Measurements from ENCODE around the gene TNIK. TPM values are rescaled to one million over a fixed set of nuclear protein-coding genes. Genes with fewer than 3 reads are reported as not detected.
"Not testable (repeated sequence)": the region's sequence is repeated elsewhere in the genome, so short reads cannot be mapped to it uniquely, and the experiment has no call there.

TNIK gene
- total and polyA plus RNA-seq, 10 of the 15 experiments (the other 5 are each of a cell fraction or from before 2014, with no cell fraction given) = 13.9 to 74.3 (median 48.2) TPM

DNA sequence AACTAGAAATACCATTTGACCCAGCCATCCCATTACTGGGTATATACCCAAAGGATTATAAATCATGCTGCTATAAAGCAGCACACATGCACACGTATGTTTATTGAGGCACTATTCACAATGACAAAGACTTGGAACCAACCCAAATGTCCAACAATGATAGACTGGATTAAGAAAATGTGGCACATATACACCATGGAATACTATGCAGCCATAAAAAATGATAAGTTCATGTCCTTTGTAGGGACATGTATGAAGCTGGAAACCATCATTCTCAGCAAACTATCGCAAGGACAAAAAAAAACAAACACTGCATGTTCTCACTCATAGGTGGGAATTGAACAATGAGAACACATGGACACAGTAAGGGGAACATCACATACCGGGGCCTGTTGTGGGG, 340.8 kb downstream of the TNIK start:
- not testable (repeated sequence) for FAIRE-seq

GRCh38 chr3:171118993-171119392, 341.2 kb downstream of the TNIK start:
- SMC1A ChIA-PET (ENCODE audit: uncharacterized antibody, unreplicated experiment); intact Hi-C loops (cut with micrococcal nuclease; ENCODE audit: unreplicated experiment); H3K9me3 ChIP-seq (replicated peaks; ENCODE audit: control insufficient read depth, insufficient read depth, low read length); ATAC-seq; H3K79me2 ChIP-seq (ENCODE audit: control insufficient read depth, insufficient read depth, low read length); POLR2A ChIA-PET; DNase-seq (ENCODE audit: low read depth, low spot score); FAIRE-seq; H3K4me1 ChIP-seq (ENCODE audit: control insufficient read depth, insufficient read depth, low read length); H4K20me1 ChIP-seq (ENCODE audit: control insufficient read depth, insufficient read depth); H3K9ac ChIP-seq (ENCODE audit: control insufficient read depth, insufficient read depth, low read length); H3K4me3 ChIP-seq; H2AFZ ChIP-seq (ENCODE audit: control insufficient read depth, low read depth, low read length); CTCF ChIA-PET; RAD21 ChIA-PET (ENCODE audit: unreplicated experiment); in situ Hi-C loops (cut with MboI); H3K27ac ChIP-seq (ENCODE audit: control insufficient read depth, insufficient read depth); BruUV-seq (replicated peaks); H3K27me3 ChIP-seq (replicated peaks in 1 of 2; ENCODE audit: control insufficient read depth in 2 of 2, insufficient read depth in 2 of 2, low read length in 1 of 2); H3K4me2 ChIP-seq (ENCODE audit: control insufficient read depth, insufficient read depth): not testable (repeated sequence)
- WGBS (ENCODE audit: insufficient coverage, insufficient replicate concordance, low lambda C conversion rate, missing lambda C conversion rate) = 93% methylated on average over 3 of the region's 3 CpGs
- peaks cover 14 to 37% of the 10 kb centered on the region in 2 experiments for H3K36me3 ChIP-seq (ENCODE audit: control insufficient read depth in 2 of 2, insufficient read depth in 2 of 2, low read length in 1 of 2)

More for the DNA sequence above, 340.8 kb downstream of the TNIK start:
- WGBS (ENCODE audit: insufficient coverage, insufficient replicate concordance, low lambda C conversion rate, missing lambda C conversion rate) = 97% methylated on average over 2 of the region's 3 CpGs
- RAD21 ChIA-PET (ENCODE audit: unreplicated experiment); H4K20me1 ChIP-seq (ENCODE audit: control insufficient read depth, insufficient read depth); intact Hi-C loops (cut with micrococcal nuclease; ENCODE audit: unreplicated experiment); SMC1A ChIA-PET (ENCODE audit: uncharacterized antibody, unreplicated experiment); H3K27ac ChIP-seq (ENCODE audit: control insufficient read depth, insufficient read depth); ATAC-seq; H3K27me3 ChIP-seq (replicated peaks in 1 of 2; ENCODE audit: control insufficient read depth in 2 of 2, insufficient read depth in 2 of 2, low read length in 1 of 2); H3K4me2 ChIP-seq (ENCODE audit: control insufficient read depth, insufficient read depth); CTCF ChIA-PET; H3K9me3 ChIP-seq (replicated peaks; ENCODE audit: control insufficient read depth, insufficient read depth, low read length); H3K4me3 ChIP-seq; BruUV-seq (replicated peaks); H3K9ac ChIP-seq (ENCODE audit: control insufficient read depth, insufficient read depth, low read length); in situ Hi-C loops (cut with MboI); DNase-seq (ENCODE audit: low read depth, low spot score); H3K79me2 ChIP-seq (ENCODE audit: control insufficient read depth, insufficient read depth, low read length); H2AFZ ChIP-seq (ENCODE audit: control insufficient read depth, low read depth, low read length); POLR2A ChIA-PET; H3K4me1 ChIP-seq (ENCODE audit: control insufficient read depth, insufficient read depth, low read length): not testable (repeated sequence)
- H3K36me3 ChIP-seq (ENCODE audit: control insufficient read depth in 2 of 2, insufficient read depth in 2 of 2, low read length in 1 of 2) = peaks cover 14 to 37% of the 10 kb centered on the region in 2 experiments

Data from GM12878 (cell line).